ENCODE measurements around the gene DNAJB4.
"Not testable (repeated sequence)": the region's sequence is repeated elsewhere in the genome, so short reads cannot be mapped to it uniquely, and the experiment has no call there.

The DNAJB4 gene

DNA sequence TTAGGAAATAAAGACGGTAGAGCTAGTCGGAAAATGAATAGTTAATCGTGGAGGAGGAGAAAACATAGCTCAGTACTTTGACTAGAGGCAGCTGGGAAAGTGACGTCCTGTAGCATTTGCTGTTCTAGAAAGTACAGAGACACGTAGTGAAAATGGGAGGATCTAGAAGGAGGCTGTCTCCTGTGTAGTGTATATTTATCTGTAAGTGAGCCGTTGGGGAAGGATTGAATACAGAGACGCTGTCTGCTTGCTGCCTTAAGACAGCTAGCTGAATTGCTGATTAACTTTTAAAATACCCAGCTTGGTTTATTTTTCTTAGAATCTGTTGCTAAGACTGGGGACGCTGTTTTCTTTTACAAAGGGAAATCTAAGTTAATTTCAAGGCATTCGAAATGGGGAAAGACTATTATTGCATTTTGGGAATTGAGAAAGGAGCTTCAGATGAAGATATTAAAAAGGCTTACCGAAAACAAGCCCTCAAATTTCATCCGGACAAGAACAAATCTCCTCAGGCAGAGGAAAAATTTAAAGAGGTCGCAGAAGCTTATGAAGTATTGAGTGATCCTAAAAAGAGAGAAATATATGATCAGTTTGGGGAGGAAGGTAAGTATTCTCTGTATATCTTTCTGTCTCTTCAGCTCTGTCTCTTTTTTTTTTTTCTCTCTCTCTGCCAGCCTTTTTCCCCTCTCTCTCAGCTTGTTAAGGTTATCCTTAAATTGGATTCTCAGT is at the start of gene DNAJB4:
DNAJB4 (plus strand) TSS at position 221 of the 729 bp plus-strand sequence; CDS start at position 393, 172 bp downstream.
- DNase-seq, result peak; percentile 91

DNA sequence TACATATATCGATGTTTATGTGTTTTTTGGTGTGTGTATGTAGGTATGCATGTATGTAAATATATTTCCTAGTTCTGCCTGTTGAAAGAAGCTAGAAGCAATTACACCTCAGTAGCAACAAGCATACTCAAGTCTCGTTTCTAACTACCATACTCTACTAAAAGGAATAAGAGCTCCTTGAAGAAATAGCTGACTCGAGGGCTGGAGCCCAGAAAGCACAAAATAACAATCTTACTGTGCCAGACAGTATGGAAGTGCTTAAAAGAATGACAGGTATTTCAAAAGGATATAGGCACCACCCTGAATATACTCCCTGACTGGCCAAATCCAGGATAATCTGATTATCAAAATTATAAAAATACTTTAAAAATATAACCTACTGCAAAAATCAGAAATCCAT is 49.0 kb upstream of the DNAJB4 start:
- DNase-seq, result no peak

- DNase-seq, result no peak
Measured at GRCh38 chr1:77956464-77956863, 48.3 kb upstream of the DNAJB4 start.

GRCh38 chr1:77958391-77958790 is 46.3 kb upstream of the DNAJB4 start:
- DNase-seq, result no peak

DNA sequence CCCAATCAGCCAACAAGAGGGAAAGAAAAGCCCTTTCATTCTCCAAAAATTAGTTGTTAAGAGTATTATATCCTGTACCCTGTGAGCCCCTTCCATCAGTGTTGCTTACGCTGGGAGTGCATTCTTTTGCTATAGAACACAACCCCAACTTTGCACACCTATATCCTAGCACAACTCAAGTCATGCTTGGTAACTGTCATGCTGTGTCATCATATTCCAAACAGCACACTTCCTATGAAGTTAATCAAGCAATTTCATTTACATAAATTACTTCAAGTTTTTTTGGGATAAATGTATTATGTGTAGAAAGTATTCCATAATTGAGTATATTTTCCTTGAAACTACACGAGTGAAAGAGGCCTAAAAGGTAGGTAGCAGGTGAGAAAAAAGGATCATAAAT is 45.9 kb upstream of the DNAJB4 start:
- DNase-seq, result no peak

DNA sequence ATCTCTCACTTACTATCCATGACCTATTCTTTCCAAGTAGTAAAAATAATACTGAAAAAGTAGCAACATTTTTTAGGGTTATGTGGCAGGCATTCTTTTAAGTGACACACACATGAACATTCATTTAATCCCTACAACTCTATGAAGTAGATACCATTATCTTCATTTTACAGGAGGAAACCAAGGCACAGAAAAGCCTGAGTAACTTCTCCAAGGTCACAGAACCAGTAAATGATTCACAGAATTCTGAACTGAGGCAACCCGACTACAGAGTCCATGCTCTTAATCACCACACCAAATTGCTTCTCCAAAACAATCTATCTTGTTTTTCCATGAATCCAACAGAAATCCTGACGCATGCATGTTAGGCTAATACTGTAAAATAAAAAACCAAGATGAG is 43.3 kb upstream of the DNAJB4 start:
- DNase-seq, result no peak

- no peak for DNase-seq
Measured at GRCh38 chr1:77966291-77966690, 38.4 kb upstream of the DNAJB4 start.

- no peak for DNase-seq
Measured at GRCh38 chr1:77970192-77970591, 34.5 kb upstream of the DNAJB4 start.

- no peak for DNase-seq
Measured at GRCh38 chr1:77972080-77972479, 32.7 kb upstream of the DNAJB4 start.

DNA sequence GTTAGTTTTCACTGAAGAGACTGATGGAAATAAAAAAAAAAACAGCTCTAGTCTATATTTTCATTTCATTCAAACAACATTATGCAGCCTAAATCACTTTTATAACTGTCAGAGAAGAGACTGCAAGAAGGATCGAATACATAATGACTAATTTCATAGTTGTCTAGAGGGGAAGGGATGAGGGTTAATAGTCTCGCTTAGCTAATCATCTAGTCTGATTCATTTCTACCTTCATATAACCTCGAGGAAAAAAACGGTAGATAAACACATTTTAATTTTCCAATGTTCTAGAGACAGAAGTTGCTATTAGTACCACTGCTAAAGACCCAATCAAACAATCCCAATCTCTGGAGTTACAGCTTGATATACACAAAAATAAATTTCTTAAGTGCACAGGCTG is 29.4 kb upstream of the DNAJB4 start:
- DNase-seq, result no peak

DNA sequence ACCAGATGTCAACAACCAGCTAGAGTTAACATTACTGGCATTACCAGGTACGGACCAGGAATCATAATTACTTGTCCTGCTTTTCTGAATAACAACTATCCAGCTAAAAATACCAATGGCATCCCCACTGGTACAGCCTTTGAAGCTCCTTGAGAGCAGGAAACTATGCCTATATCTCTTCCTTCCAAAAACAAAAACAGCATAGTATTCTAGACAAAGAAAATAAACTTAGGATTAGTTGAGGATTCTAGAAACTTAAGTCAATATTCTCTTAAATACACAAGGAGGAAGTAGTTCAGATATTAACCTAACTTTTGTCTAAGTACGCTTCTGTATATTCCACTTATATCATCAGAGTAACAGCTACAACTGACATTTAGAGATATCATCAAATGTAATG is 28.8 kb upstream of the DNAJB4 start:
- DNase-seq, result peak; percentile 30

DNA sequence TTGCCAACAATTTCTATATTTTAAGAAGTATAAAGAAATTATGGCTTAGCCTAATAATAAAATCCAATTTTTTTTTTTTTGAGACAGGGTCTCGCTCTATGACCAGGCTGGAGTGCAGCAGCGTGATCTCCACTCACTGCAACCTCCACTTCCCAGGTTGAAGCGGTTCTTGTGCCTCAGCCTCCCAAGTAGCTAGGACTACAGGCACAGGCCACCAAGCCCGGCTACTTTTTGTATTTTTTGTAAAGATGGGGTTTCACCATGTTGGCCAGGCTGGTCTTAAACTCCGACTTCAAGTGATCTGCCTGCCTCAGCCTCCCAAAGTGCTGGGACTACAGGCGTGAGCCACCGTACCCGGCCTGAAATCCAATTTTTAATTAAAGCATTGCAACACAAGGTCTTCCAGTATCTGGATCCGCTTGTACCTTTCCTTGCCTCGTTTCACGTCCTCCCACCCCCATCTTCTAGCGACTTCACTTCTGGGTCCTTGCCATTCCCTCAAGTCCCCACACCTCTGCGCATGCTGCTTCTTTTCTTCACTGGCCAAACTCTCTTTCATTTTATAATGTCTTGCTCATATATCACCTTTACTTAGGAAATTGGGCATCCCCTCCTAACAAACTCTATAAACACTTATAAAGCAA is 28.2 kb upstream of the DNAJB4 start:
- DNase-seq, result no peak

DNA sequence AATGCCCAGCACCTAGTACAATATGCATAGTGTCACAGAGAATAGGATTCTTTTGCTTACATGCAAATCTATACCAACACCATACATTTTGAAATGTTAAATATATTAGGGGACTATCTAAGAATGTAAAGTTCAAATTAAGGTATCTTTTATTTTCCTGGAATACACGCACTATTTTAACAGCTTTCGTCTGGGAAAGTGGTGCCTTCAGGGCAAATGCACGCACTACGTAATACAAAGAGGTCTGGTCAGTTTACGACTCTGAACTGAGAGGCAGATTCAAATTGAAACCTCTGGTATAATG is 26.8 kb upstream of the DNAJB4 start:
- no peak for DNase-seq

GRCh38 chr1:77978293-77978968 is 26.3 kb upstream of the DNAJB4 start:
- DNase-seq, result peak; percentile 81

GRCh38 chr1:77978969-77979876 is 25.5 kb upstream of the DNAJB4 start, which contains the start of gene FUBP1:
Gene FUBP1, minus strand, starts transcription at chr1:77979072. Its CDS starts 68 bp downstream, at chr1:77979004.
- peak; percentile 95 for DNase-seq

DNA sequence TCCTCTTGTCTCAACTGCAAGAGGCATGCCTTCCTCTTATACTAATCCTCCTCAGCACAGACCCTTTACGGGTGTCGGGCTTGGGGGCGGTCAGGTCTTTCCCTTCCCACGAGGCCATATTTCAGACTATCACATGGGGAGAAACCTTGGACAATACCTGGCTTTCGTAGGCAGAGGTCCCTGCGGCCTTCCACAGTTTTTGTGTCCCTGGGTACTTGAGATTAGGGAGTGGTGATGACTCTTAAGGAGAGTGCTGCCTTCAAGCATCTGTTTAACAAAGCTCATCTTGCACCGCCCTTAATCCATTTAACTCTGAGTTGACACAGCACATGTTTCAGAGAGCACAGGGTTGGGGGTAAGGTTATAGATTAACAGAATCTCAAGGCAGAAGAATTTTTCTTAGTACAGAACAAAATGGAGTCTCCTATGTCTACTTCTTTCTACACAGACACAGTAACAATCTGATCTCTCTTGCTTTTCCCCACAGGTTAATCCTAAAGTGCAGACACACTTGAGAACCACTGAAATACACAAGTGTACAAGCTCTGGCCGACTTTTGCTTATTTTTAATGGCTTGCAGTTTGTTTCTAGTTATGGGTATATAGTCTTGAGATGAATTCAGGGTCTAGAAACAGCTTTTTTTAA is 21.3 kb upstream of the DNAJB4 start:
- DNase-seq, result not testable (repeated sequence)

GRCh38 chr1:77983997-77984355 is 20.8 kb upstream of the DNAJB4 start:
- no peak for DNase-seq

DNA sequence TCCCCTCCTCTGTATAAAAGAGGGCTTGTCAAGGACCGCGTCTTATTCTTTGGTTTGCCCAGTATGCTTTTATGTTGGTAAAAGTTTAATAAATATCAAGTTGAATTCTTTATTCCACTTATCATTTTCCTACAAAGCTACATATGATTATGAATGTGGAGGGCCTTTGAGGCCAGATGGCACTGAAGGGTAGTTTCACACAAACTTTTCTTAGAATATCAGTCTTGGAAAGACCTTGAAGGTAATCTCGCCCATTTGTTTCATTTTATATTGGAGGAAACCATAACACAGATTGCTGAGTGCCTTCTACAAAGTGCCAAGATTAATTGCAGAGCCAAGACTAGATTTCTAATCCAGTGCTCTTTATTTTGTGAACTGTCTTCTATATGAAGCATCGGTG is 20.1 kb upstream of the DNAJB4 start:
- DNase-seq, result no peak

DNA sequence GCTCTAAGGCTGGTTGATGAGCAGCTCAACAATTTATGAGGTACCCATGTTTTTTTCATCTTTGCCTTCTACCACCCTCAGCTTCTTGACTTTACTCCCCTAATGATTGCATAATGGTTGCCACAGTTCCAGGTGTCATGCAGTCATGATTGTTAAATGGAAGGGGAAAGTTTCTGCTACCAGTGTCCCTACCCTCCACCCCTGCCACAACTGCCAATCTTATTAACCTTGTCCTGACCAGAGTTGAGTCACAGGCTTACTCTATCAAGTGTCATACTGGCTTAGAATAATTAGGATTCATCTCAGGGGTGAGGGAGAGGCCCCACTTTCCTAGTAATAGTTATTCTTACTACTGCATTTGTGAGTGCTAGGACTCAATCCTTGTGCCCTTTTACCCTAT is 17.9 kb upstream of the DNAJB4 start:
- DNase-seq, result no peak

GRCh38 chr1:77987919-77988318 is 16.8 kb upstream of the DNAJB4 start:
- DNase-seq, result no peak

DNA sequence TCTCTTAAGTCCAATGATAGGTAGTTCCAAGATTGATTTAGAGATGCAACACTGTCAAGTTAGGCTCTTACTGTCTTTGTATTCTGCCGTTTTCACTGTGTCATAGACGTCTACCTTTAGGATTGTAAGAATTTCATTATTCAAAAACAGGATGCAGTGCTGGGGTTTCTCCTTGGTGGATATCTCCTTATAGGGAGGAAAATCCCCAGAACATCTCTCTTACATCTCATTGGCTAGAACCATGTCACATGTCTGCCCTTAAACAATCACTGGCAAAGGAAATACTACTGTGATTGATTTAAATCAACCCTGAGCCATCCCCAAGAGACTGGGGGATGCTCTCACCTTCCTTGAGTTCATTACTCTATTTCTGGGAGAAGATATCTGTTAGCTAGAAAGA is 15.0 kb upstream of the DNAJB4 start:
- DNase-seq, result no peak

DNA sequence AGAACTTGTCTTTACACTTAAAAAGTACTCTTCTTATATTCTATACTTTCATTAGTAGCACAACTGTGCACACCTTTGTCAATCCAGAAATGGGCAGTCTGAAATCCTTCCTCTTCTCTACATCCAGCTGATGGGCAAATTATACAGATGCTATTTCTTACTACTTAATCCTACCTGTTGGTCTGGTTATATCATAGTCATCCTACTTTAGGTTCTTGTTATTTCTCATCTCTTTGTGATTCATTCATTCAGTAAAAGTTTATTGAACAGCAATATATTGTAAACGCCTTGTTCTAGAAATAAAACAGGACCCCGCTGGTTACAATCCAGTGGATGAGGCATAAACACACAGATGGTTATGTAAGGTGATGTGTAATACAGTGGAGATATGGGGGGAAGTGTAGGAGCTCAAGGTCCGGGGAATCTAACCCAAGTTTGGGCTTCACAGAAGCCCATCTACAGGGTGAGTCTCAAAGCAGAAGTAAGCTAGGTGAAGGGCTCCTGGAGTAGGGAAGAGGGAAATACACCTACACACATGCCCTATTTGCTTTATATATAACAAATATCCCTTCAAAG is 14.0 kb upstream of the DNAJB4 start:
- no peak for DNase-seq

Measured in midbrain (tissue), 1 donor.